ENCODE results near the gene PCDHB8. TPM values are rescaled to one million over a fixed set of nuclear protein-coding genes. Genes with fewer than 3 reads are reported as not detected.
"Not testable (repeated sequence)": the region's sequence is repeated elsewhere in the genome, so short reads cannot be mapped to it uniquely, and the experiment has no call there.

PCDHB8 gene
- 9.6 and 12.3 TPM in 2 replicates for total RNA-seq (2014; rRNA removed)
- polyA plus RNA-seq (2012), result 5.4 TPM

DNA sequence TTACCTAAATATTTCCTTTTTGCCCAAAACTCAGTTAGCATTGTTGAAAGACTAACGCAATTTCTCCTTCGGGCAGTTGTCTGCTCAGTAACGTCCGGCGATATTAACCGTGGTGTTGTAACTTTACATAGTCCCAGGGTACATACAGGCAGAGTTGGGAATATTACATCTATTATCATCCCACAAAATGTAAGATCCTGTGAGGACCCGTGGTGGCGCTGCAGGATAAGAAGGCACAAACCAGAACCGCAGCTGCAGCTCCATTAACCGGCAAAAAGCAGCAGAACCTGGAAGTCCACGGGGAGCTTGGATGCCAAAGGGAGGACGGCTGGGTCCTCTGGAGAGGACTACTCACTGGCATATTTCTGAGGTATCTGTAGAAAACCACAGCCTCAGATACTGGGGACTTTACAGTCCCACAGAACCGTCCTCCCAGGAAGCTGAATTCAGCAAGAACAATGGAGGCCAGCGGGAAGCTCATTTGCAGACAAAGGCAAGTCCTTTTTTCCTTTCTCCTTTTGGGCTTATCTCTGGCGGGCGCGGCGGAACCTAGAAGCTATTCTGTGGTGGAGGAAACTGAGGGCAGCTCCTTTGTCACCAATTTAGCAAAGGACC, at the start of gene PCDHB8:
Gene PCDHB8, plus strand, starts transcription at position 214 of the 615 bp plus-strand sequence. Its CDS starts 245 bp downstream, at position 459.
- peak; percentile 61 for DNase-seq (ENCODE audit: low read depth)

GRCh38 chr5:141135030-141135717, 42.4 kb upstream of the PCDHB8 start, which contains the start of gene PCDHB5:
TSS of gene PCDHB5 (plus strand) at chr5:141135206. CDS start at chr5:141135435, 229 bp downstream.
- DNase-seq (ENCODE audit: low read depth), result peak; percentile 7

DNA sequence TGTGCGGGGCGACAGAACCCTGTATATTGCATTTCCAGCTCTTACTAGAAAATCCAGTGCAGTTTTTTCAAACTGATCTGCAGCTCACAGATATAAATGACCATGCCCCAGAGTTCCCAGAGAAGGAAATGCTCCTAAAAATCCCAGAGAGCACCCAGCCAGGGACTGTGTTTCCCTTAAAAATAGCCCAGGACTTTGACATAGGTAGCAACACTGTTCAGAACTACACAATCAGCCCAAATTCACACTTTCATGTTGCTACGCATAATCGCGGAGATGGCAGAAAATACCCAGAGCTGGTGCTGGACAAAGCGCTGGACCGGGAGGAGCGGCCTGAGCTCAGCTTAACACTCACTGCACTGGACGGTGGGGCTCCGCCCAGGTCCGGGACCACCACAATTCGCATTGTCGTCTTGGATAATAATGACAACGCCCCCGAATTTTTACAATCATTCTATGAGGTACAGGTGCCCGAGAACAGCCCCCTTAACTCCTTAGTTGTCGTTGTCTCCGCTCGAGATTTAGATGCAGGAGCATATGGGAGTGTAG, 41.8 kb upstream of the PCDHB8 start:
- DNase-seq (ENCODE audit: low read depth), result no peak

DNA sequence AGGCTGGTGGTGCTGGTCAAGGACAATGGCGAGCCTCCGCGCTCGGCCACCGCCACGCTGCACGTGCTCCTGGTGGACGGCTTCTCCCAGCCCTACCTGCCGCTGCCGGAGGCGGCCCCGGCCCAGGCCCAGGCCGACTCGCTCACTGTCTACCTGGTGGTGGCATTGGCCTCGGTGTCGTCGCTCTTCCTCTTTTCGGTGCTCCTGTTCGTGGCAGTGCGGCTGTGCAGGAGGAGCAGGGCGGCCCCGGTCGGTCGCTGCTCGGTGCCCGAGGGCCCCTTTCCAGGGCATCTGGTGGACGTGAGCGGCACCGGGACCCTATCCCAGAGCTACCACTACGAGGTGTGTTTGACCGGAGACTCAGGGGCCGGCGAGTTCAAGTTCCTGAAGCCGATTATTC, 40.2 kb upstream of the PCDHB8 start:
- not testable (repeated sequence) for DNase-seq (ENCODE audit: low read depth)

DNA sequence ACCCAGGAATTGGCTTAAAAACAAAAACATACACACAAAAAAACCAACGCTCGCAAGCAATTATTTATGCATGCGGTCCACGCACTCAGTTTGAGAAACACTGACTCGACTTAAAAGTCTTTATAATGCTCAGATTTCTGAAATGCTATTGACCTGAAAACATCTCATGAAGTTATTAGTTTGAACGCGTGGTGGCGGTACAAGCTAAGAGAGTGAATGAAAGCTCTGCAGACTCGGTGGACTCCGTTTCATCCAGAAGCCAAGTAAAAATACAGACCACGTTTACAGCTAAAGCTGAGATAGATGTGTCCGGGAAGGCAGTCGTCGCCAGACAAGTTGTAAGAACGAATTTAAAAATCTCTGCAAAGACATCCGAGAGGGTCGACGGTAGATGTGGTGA, 27.8 kb upstream of the PCDHB8 start, which contains the start of gene PCDHB6:
Gene PCDHB6, plus strand, starts transcription at position 246 of the 400 bp plus-strand sequence. CDS start 201 bp downstream, outside the sequence.
- peak; percentile 45 for DNase-seq (ENCODE audit: low read depth)

- DNase-seq (ENCODE audit: low read depth), result no peak
Observed at GRCh38 chr5:141150224-141150992, 27.2 kb upstream of the PCDHB8 start.

- DNase-seq (ENCODE audit: low read depth), result no peak
Observed at GRCh38 chr5:141150993-141151325, 26.6 kb upstream of the PCDHB8 start.

DNA sequence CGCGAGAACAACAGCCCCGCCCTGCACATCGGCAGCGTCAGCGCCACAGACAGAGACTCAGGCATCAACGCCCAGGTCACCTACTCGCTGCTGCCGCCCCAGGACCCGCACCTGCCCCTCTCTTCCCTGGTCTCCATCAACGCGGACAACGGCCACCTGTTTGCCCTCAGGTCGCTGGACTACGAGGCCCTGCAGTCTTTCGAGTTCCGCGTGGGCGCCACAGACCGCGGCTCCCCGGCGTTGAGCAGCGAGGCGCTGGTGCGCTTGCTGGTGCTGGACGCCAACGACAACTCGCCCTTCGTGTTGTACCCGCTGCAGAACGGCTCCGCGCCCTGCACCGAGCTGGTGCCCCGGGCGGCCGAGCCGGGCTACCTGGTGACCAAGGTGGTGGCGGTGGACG, 26.0 kb upstream of the PCDHB8 start:
- DNase-seq (ENCODE audit: low read depth), result not testable (repeated sequence)

DNA sequence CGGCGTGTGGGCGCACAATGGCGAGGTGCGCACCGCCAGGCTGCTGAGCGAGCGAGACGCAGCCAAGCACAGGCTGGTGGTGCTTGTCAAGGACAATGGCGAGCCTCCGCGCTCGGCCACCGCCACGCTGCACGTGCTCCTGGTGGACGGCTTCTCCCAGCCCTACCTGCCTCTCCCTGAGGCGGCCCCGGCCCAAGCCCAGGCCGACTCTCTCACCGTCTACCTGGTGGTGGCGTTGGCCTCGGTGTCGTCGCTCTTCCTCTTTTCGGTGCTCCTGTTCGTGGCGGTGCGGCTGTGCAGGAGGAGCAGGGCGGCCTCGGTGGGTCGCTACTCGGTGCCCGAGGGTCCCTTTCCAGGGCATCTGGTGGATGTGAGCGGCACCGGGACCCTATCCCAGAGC, 25.5 kb upstream of the PCDHB8 start:
- not testable (repeated sequence) for DNase-seq (ENCODE audit: low read depth)

GRCh38 chr5:141155540-141156374, 21.8 kb upstream of the PCDHB8 start:
- peak; percentile 31 for DNase-seq (ENCODE audit: low read depth)

GRCh38 chr5:141157356-141157755, 20.2 kb upstream of the PCDHB8 start:
- DNase-seq (ENCODE audit: low read depth), result not testable (repeated sequence)

DNA sequence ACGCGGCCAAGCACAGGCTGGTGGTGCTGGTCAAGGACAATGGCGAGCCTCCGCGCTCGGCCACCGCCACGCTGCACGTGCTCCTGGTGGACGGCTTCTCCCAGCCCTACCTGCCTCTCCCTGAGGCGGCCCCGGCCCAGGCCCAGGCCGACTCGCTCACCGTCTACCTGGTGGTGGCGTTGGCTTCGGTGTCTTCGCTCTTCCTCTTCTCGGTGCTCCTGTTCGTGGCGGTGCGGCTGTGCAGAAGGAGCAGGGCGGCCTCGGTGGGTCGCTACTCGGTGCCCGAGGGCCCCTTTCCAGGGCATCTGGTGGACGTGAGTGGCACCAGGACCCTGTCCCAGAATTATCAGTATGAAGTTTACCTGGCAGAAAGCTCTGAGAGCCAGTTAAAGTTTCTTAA, 19.7 kb upstream of the PCDHB8 start:
- DNase-seq (ENCODE audit: low read depth), result not testable (repeated sequence)

- DNase-seq (ENCODE audit: low read depth), result peak; percentile 73
Observed at GRCh38 chr5:141172381-141173204, 5.0 kb upstream of the PCDHB8 start, which contains the start of gene PCDHB7. TSS of gene PCDHB7 (plus strand) at chr5:141172644. CDS start at chr5:141172836, 192 bp downstream.

GRCh38 chr5:141174291-141175104, 3.1 kb upstream of the PCDHB8 start:
- not testable (repeated sequence) for DNase-seq (ENCODE audit: low read depth)

- no peak for DNase-seq (ENCODE audit: low read depth)
Observed at GRCh38 chr5:141175933-141176332, 1.7 kb upstream of the PCDHB8 start.

GRCh38 chr5:141179371-141179770, 1.8 kb downstream of the PCDHB8 start:
- DNase-seq (ENCODE audit: low read depth), result not testable (repeated sequence)

- not testable (repeated sequence) for DNase-seq (ENCODE audit: low read depth)
Observed at GRCh38 chr5:141179876-141180275, 2.3 kb downstream of the PCDHB8 start.

DNA sequence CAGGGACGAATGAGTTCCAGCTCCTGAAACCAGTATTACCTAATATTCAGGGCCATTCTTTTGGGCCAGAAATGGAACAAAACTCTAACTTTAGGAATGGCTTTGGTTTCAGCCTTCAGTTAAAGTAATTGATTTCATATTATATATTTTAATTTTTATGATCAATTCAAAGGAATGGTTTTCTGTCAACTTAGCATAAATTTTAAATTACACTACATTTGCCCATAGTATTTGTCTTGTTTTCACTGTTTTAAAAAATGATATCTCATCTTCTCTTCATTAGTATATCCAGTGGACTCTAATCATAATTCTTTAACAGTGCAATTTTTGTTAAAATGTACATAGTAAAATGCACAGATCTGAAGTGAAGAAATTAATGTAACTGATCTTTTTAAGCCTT, 2.7 kb downstream of the PCDHB8 start:
- no peak for DNase-seq (ENCODE audit: low read depth)

GRCh38 chr5:141182248-141182647, 4.7 kb downstream of the PCDHB8 start, which contains the start of gene PCDHB16:
TSS of gene PCDHB16 (plus strand) at chr5:141182387. CDS start at chr5:141182560, 173 bp downstream.
- peak; percentile 82 for DNase-seq (ENCODE audit: low read depth)

Measured in LHCN-M2 (cell line).